HG03108 (cell line): ENCODE measurements around the gene RTP5.
A peak's percentile ranks its signal among the peaks of the same experiment; 100 is the strongest.
"Not testable (repeated sequence)": the region's sequence is repeated elsewhere in the genome, so short reads cannot be mapped to it uniquely, and the experiment has no call there.

Source experiments
- ATAC-seq: cut with Tn5 transposase; IDR thresholded peaks from one replicate; pipeline ENCODE4 v1.9.1; 2021; ENCODE audit warnings: moderate library complexity; ENCODE audit not compliant: unreplicated experiment

Gene RTP5

DNA sequence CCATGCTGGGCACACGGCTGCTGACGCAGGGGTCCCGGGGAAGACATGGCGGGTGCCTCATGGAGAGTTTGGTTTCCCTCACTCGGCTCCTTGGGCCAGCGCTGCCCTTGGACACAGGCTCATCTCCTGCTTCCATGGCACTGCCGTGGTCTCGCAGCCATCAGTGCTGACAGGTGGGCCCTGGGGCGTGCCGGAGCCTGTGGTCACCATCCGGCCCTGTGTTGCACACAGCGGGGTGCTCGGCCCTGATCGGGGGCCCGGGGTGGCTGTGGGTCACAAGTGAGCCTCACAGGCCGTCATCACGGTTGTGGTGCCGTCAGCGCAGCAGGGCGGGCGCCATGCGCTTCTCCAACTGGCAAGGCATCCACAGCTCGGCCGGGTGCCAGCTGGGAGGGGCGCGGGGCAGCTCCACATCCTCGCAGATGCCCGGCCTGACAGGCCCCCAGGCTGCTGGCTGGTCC is 582 bp downstream of the RTP5 start:
- no peak for ATAC-seq

DNA sequence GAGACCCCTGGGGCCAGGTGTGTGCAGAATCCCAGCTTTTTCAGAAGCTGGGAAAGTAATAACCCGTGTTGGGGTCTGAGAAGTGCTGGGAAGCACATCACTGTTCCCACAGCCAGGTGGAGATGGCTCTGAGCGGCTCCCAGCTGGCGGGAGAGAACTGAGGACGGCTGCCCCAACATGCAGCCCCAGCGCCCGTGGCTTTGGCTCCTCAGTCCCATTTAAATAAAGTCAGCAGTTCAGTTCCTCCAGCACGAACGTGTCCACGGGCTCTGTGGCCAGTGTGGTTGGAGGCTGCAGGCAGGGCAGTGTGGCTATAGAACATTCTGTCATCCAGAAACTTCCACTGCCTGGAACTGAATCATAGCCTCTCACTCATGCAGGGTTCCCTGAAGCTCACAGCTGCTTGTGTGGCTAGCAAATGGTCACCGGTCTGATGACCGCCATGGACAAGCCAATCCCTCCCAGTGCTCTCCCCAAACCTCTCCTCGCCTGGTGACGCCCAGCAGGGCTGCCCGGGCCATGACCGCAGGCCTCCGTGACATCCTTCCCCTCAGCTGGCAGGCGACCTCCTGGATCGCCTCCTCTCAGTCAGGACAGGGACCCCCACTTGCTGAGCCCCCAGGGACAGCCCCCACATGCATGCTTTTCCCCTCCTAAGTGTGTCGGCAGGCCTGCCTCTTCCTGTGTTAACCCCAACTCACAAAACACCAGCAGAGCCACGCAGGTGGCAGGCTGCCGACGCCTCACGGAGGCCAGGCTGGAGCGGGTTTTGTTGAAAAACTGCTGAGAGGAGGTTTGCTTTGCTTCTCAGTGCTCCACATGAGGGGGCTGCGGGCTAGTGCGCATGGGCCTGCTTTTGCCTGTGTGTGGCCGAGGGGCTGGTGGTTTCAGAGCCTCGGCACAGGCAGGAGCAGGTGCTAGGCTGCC is 1.3 kb downstream of the RTP5 start:
- ATAC-seq, result no peak

DNA sequence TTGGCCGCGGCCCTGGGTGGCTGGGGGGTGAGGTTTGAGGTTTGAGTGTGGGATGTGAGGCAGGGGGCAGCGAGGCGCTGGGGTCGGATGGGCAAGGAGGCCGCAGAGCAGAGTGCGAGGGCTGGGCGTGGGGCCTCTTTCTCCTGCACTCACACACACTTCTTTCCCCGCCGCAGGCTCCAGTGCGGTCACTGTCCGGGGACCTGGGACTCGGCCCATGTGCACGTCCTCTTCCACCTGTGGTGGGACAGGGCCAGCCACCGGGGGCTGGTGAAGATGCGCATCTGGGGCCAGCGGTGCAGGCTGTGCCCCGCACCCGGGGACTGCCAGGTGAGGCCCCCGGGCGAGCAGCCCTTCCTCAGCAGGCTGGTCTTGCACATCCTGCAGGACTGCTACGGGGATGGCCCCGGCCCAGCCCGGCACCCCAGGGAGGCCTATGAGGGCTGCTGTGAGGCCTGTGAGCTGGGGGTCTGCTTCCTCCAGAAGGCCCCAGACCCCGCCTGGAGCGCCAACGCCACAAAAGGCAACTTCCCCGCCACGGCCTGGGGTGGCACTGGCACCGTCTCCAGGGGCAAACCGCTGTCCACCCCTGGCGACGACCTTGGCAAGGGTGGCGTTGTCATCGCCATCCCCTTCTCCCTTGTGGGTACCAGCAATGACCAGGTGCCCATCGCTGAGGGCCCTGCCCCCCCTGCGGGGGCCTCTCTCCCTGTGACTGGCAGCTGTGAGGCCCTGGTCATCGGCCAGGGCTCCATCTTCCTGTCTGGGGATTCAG is 2.2 kb downstream of the RTP5 start:
- ATAC-seq, result no peak

DNA sequence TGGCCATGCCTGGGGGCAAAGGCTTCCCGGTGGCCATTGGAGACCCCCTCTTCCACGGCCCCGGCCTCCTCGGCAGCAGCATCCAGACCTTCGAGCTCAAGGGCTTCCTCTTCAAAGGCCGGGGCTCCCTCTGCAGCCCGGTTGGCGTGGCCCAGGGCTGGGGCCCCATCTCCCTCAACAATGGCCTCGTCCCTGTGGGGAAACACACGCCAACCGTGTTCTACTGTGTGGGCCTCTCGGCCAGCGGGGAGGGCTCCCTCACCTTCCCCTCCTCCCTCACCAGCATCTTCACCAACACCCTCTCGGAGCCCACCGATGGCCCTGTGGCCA is 2.7 kb downstream of the RTP5 start:
- ATAC-seq, result no peak

DNA sequence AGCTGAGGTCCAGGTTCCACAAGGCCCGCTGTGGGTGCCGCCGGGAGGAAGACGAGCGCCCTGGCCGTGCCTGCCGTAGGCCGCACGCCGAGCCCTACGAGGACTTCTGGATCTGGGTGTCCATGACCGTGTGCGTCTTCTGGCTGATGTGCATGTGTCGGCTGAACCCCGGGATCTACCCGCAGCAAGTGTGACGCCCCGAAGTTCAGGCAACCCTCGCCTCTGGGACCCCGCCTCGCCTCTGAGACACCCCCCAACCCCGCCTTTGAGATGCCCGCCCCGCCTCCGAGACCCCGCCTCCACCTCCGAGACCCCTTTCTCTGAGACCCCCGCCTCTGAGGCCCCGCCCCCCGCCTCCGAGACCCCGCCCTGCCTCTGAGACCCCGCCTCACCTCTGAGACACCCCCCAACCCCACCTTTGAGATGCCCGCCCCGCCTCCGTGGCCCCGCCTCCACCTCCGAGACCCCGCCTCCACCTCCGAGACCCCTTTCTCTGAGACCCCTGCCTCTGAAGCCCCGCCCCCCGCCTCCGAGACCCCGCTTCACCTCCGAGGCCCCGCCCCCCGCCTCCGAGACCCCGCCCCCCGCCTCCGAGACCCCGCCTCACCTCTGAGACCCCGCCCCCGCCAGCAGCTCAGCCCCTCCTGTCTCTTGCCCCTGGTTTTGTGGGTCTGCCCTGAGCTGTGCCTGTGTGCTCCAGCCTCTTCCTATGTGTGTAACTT is 3.7 kb downstream of the RTP5 start:
- ATAC-seq, result no peak

DNA sequence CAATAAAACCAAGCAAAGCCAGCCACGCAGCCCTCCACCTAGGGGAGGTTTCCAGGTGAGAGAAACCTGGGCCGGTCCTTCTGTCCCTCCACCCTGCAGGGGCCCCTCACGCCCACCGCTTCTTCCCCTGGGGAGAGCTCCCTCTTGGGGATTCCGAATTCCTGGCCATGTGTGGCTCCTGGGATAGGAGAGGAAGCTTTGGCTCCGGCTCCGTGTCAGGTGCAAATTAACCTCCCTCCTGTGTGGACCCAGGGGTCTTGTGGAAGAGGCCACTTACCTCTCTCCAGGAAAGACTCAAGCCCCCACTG is 4.2 kb downstream of the RTP5 start:
- ATAC-seq, result no peak

DNA sequence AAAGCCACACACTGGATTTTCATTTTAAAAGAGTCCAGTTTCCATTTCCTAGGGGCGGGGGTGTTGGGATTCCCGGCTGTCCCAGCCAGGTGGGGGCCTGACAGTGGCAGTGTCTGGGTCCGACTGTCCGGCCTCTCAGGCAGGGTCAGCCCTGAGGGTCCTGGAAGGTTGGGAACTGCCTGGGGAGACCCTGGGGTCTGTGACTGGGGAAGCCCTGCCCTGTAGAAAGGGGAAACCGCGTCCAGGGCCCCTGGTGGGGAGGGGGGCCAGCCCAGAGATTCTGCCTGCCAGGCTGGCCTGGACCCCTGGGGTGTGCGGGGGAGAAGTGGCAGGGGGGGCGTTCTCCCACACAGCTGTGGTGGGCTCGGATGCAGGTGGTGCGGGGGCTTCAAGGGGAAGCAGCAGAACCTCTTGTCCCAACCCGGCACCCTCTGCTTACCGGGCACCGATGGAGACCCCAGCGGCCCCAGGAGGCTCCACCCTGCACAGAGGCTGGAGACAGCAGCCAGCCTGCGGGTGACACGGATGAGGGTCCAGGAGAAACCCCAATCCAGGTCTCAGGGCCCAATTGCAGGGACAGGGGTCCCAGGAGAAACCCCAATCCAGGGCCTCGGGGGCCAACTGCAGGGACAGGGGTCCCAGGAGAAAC is 4.9 kb downstream of the RTP5 start:
- no peak for ATAC-seq

DNA sequence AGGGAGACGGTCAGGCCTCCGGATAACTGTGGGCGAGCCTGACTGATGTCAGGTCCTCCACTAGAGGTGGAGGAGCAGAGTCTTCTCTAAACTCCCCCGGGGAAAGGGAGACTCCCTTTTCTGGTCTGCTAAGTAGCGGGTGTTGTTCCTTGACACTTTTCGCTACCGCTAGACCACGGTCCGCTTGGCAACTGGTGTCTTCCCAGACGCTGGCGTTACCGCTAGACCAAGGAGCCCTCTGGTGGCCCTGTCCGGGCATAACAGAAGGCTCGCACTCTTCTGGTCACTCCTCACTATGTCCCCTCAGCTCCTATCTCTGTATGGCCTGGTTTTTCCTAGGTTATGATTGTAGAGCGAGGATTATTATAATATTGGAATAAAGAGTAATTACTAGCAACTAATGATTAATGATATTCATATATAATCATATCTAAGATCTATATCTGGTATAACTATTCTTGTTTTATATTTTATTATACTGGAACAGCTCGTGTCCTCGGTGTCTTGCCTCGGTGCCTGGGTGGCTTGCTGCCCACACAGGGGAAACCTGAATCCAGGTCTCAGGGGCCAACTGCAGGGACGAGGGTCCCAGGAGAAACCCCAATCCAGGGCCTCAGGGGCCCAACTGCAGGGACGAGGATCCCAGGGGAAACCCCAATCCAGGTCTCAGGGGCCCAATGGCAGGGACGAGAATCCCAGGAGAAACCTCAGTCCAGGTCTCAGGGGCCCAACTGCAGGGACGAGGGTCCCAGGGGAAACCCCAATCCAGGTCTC is 6.4 kb downstream of the RTP5 start:
- ATAC-seq, result not testable (repeated sequence)

DNA sequence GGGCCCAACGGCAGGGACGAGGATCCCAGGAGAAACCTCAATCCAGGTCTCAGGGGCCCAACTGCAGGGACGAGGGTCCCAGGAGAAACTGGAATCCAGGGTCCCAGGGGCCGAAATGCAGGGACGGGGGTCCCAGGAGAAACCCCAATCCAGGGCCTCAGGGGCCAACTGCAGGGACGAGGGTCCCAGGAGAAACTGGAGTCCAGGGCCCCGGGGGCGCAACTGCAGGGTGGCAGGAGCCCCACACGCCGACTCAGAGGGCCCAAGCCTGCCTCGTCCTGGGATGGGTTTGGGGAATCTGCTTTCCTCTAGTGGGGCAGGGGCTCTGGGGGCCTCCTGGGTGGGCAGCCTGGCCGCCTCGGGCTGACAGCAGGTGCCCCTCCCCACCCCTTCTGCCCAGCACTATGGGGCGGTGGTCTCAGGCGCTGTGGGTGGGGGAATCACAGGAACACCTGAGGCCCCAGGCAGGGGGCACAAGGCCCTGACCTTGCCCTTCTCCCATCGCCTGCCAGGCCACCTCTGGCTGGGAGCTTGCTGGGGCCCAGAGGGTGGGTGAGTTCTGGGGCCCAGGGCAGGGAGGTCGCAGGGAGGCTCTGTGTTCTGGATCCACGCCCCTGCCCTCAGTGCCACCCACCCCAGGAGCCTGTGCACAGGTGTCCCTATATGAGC is 7.1 kb downstream of the RTP5 start:
- ATAC-seq, result no peak

DNA sequence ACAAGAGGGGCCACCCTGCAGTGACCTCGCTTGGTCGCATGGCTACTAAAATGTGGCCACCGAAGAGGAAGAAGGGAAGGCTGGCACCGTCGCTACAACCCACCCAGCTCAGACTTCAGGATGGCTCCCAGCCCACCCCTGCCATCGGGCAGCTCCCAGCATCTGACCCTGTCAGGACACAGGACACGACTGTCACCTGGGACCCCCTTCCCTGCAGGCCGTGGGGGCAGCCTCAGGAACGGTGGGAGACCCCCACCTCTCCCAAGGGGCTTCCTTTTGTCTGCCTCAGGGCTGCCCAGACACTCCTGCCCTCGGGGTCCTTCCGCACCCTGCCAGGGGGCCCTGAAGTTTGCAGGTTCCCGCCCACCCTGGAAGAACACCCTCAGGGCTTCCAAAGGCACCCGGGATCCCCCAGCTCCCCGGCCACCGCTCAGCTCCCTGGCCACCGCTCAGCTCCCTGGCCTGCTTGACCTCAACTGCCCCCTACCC is 7.7 kb downstream of the RTP5 start:
- no peak for ATAC-seq

DNA sequence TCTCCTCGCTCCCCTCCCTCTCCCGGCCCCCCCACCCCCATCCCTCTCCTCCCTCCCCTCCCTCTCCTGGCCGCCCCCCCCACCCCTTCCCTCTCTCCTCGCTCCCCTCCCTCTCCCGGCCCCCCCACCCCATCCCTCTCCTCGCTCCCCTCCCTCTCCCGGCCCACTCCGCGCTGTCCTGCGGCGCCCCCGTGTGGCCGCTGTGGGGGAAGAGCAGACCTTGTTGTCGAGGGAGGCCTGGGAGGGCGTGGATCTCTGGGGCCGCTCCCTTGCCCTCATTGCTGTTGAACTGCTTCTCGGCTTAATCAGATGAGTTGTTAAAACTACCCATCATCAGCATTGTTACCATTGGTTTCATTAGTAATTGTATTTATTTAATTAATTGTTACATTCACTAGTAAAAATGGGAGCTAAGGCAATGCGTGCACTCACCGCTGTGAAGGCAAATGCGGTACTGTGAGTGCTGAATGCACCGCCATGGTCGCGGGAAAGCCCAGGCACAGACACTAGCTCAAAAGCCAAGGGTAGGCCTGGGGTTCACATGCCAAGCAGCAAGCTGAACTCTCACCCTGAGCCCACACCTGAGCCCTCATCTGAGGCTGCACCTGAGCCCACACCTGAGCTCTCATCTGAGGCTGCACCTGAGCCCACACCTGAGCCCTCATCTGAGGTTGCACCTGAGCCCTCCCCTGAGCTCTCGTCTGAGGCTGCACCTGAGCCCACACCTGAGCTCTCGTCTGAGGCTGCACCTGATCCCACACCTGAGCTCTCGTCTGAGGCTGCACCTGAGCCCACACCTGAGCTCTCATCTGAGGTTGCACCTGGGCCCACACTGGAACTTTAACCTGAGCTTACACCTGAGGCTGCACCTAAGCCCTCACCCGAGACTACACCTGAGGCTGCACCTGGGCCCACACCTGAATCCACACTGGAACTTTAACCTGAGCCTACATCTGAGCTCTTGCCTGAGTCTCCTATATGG is 8.8 kb downstream of the RTP5 start:
- no peak for ATAC-seq

DNA sequence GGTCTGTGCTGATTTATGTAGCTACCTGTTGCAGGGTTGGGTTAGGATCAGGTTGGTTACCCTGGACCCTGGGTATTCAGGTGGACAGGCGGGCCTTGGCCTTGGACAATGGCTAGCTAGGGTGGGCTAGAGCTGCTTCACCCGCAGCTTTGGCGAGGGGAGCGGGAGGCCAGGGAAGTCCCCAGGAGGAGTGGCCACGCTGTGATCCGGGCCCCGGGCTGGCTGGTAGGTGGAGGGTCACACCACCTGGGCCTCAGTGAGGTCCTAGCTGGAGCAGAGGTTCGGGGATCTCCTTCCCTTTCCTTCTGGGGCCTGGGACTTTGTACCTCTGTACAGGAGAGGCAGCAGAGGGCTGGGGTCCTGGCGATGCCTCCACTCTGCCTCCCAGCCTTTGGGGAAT is 9.8 kb downstream of the RTP5 start:
- no peak for ATAC-seq

DNA sequence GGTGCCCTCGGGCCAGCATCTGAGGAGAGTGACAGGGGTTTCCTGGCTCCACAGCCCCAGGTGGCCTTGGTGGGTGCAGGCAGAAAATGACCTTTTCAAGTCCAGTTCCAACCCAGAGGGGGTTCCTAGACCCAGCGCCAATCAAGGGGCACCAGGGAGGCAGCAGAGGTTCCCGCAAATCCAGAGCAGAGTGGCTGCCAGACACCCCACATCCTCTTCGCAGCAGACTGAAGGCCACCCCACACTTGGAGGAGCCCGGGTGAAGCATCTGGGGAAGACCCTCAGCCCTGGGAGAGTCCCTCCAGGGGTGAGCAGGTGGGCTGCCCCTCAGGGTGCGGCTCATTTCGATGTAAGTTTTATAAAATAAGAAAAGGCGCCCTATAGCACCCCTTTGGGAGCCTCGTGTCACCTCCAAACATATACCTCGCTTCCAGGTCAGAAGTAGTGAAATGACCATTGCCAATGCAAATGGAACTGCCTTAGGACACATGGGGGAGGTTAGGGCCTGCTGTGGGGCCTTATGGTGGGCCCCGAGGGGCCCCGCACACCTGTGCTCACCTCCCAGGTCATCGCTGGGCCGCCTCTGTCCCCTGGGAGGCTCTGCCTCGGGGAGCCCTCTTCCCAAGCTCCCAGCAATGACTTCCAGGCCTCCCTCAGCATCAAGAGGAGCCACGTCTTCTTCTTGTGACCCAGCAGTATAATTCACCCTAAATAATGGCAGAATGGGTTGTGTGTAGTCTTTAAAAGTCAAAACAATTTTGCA is 11.0 kb downstream of the RTP5 start:
- ATAC-seq, result no peak

DNA sequence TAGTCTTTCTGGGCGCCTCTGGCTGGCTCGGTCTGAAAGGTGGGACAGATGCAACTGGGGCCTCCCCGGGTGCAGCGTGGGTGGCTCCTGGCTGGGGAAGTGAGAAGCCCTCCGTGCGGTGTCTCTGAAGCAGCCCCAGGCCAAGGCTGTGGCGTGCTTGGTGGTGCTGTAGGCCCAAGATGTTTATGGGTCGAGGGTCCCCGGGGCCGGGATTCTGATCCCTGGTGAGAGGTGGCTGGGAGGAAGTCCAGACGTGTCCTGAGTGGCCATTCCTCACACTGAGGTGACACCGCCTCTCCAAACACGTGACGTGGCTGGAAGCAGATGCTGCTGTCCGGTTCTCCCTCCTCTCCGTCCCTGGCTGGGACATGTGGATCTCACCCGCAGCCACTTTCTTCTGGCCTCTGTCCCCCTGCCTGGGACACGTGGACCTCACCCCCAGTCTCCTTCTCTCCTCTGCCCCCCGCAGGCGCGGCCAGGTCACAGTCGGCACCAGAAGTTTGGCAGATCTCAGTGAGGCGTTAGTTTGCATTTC is 12.6 kb downstream of the RTP5 start:
- peak; percentile 58 for ATAC-seq

DNA sequence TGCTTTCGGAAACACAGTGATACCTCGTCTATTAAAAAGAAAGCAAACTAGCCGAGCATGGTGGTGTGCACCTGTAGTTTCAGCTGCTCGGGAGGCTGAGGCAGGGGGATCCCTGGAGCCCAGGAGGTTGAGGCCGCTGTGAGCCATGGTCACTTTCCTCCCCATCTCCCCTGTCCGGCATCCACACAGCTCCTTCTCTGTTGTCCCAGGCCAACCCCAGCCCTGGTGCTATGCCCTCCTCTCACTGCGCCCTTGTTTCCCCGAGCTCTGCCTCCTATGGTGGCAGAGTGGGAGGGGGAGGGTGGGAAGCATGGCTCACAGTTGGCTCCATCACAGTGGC is 15.4 kb downstream of the RTP5 start:
- ATAC-seq, result no peak

DNA sequence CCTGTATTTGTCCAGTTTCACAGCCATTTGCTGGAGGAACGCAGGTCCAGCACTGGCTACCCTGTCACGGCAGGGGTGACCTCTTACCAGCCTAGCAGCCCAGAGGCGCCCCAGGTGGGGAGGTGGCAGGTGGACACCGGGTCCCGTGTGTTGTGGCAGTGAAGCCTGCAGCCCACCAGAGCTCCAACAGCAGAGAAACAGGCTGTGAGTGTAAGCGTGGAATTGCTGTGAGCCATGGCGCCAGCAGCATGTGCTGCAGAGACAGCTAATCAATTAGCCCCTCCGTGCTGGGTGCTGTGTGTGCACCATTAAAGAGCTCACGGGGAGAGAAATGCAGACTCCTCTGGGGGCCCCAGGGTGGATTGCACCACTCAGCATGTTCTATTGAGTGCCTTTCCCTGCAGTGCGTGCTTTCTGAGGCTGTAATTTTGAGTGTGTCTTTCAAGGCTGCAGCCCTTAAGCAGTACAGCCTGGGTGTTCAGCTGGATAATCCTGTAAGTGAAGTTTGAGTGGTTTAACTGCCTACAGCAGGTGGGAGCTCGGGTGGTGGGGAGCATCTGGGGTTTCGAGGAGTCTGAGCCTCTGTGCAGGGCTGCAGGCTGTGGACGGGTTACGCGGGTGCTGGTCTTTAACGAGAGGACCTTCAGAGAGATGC is 15.9 kb downstream of the RTP5 start:
- no peak for ATAC-seq

DNA sequence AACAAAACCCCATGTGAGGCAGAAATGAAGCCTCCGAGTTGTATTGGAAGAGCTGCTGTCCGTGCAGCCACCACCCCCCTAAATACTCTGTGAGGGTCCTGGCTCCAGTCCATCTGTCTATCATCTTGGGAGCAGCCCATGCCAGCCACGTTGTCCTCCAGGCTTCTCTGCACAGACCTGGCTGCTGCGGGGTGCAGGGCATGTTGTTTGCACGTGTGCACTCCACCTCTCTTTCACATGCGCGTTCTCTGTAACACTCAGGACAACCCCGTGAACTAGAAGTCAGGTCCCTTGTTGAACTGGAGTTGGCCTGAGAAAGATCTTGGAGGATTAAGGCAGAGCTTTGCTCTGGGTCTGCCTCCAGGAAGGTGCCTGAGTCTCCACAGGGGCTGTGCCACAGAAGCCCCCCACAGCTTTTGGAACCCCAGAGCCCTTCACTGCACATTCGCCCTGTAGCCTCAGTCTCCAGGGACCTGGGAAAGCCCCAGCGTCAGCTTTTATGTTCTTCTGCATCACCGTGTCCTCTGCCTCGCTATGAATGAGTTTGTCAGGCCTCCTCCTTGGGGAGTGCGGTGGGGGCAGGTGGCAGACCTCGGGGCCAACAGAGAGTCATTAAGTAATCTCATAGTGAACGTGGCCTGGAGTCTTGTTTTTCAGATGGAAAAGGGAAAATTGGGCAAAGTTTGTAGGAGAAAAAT is 16.6 kb downstream of the RTP5 start:
- no peak for ATAC-seq
